Neuronal stem cell (in vitro differentiated cells): ENCODE measurements around the gene ZNF236.

Source experiments
- DNase-seq: peaks from one replicate; pipeline ENCODE4 v3.0.0-alpha.2; 2013; ENCODE audit warnings: low spot score
- H2AFZ ChIP-seq: one replicate; pipeline ENCODE4 v1.6.1; 2013; ENCODE audit warnings: mild to moderate bottlenecking, low read length, inconsistent platforms
- H2AK5ac ChIP-seq: 2 replicates; pipeline ENCODE4 v1.6.1; 2013; ENCODE audit warnings: low read depth, mild to moderate bottlenecking, inconsistent platforms, low read length, moderate library complexity, mixed read lengths
- H2BK120ac ChIP-seq: 2 replicates; pipeline ENCODE4 v1.6.1; 2013; ENCODE audit warnings: low read depth, mild to moderate bottlenecking, inconsistent platforms, low read length, moderate library complexity, mixed read lengths
- H2BK12ac ChIP-seq: one replicate; pipeline ENCODE4 v1.6.1; 2013; ENCODE audit warnings: low read length, inconsistent platforms
- H2BK15ac ChIP-seq: 2 replicates; pipeline ENCODE4 v1.6.1; 2013; ENCODE audit warnings: mild to moderate bottlenecking, low read length, inconsistent platforms, mixed read lengths
- H2BK5ac ChIP-seq: one replicate; pipeline ENCODE4 v1.6.1; 2013; ENCODE audit warnings: inconsistent platforms, mild to moderate bottlenecking, low read length, moderate library complexity
- H3K14ac ChIP-seq: one replicate; pipeline ENCODE4 v1.6.1; 2013; ENCODE audit warnings: low read length, inconsistent platforms
- H3K18ac ChIP-seq: 2 replicates; pipeline ENCODE4 v1.6.1; 2013; ENCODE audit warnings: low read length, inconsistent platforms
- H3K23ac ChIP-seq: 2 replicates; pipeline ENCODE4 v1.6.1; 2013; ENCODE audit warnings: low read depth, mild to moderate bottlenecking, mixed read lengths, low read length, inconsistent platforms; ENCODE audit not compliant: poor library complexity
- H3K27ac ChIP-seq: replicated peaks from 3 replicates; pipeline ENCODE4 v1.5.1; 2013; ENCODE audit warnings: low read length, inconsistent platforms
- H3K27me3 ChIP-seq, 3 experiments: 2 replicates each; pipeline ENCODE4 v1.6.1; 2013; ENCODE audit warnings: low read length in 3 of 3, mild to moderate bottlenecking in 2 of 3, inconsistent platforms in 1 of 3, low read depth in 1 of 3, mixed read lengths in 1 of 3, moderate library complexity in 1 of 3; ENCODE audit not compliant: control insufficient read depth in 3 of 3, insufficient read depth in 3 of 3
- H3K36me3 ChIP-seq, 2 donors: replicated peaks in 1 of 2; 2 replicates each; pipeline ENCODE4 v1.6.1; 2013; ENCODE audit warnings: low read length in 2 of 2; ENCODE audit not compliant: control insufficient read depth in 2 of 2, insufficient read depth in 2 of 2
- H3K4ac ChIP-seq: 2 replicates; pipeline ENCODE4 v1.6.1; 2013; ENCODE audit warnings: inconsistent platforms, mild to moderate bottlenecking, low read length, moderate library complexity
- H3K4me1 ChIP-seq, 2 donors: 1 replicate in 1 of 2; 2 replicates in 1 of 2; pipeline ENCODE4 v1.6.1; 2013; ENCODE audit warnings: low read length in 2 of 2, low read depth in 1 of 2; ENCODE audit not compliant: control insufficient read depth in 2 of 2, insufficient read depth in 1 of 2
- H3K4me2 ChIP-seq: one replicate; pipeline ENCODE4 v1.6.1; 2013; ENCODE audit warnings: mild to moderate bottlenecking, low read length, inconsistent platforms; ENCODE audit not compliant: insufficient read depth, poor library complexity, severe bottlenecking
- H3K4me3 ChIP-seq, 2 donors: 2 replicates each; pipeline ENCODE4 v1.5.1; 2013; ENCODE audit warnings: low read length in 2 of 2, mild to moderate bottlenecking in 2 of 2, inconsistent platforms in 1 of 2, moderate library complexity in 1 of 2
- H3K79me1 ChIP-seq: one replicate; pipeline ENCODE4 v1.6.1; 2013; ENCODE audit warnings: low read depth, mild to moderate bottlenecking, inconsistent platforms, low read length, moderate library complexity
- H3K9ac ChIP-seq: one replicate; pipeline ENCODE4 v1.6.1; 2013; ENCODE audit warnings: mild to moderate bottlenecking, low read depth, low read length, inconsistent platforms; ENCODE audit not compliant: poor library complexity
- H3K9me3 ChIP-seq, 2 donors: replicated peaks in 1 of 2; 2 replicates each; pipeline versions ENCODE3 to v1.6.1; 2013; ENCODE audit warnings: low read length in 2 of 2, mild to moderate bottlenecking in 2 of 2, inconsistent platforms in 1 of 2, low read depth in 1 of 2, mixed read lengths in 1 of 2, moderate library complexity in 1 of 2; ENCODE audit not compliant: control insufficient read depth in 2 of 2, insufficient read depth in 1 of 2
- H4K8ac ChIP-seq: one replicate; pipeline ENCODE4 v1.6.1; 2013; ENCODE audit warnings: low read depth, mild to moderate bottlenecking, inconsistent platforms, low read length, moderate library complexity
- H4K91ac ChIP-seq: one replicate; pipeline ENCODE4 v1.6.1; 2013; ENCODE audit warnings: low read length, low read depth, mild to moderate bottlenecking, inconsistent platforms; ENCODE audit not compliant: poor library complexity
- WGBS, 2 donors: extraction: QIAGEN DNeasy Blood & Tissue Kit; methylation state at CpG; one replicate each; pipeline ENCODE4 v1.1.7; 2013; ENCODE audit warnings: missing lambda C conversion rate in 2 of 2, mixed read lengths in 1 of 2; ENCODE audit not compliant: insufficient read length in 2 of 2, insufficient replicate concordance in 1 of 2; ENCODE audit errors: extremely low coverage in 2 of 2; 5-methylcytosine and 5-hydroxymethylcytosine counted together

ZNF236 gene

GRCh38 chr18:76835380-76835779, 13.0 kb downstream of the ZNF236 start:
- Histone ChIP-seq H3K27me3 (no peaks in the 10 kb centered on the region), H3K4ac (no peak overlapping the region), H3K36me3 (no peaks in the 10 kb centered on the region), H2BK120ac (no peak overlapping the region), H3K18ac (no peak overlapping the region), H2AK5ac (no peak overlapping the region), H3K9ac (no peak overlapping the region), H2BK5ac (no peak overlapping the region), H3K27ac (no peak overlapping the region), H3K9me3 (peaks cover 0 to 3% of the 10 kb centered on the region in 2 donors), H2AFZ (no peak overlapping the region), H2BK15ac (no peak overlapping the region), H4K91ac (no peak overlapping the region), H2BK12ac (no peak overlapping the region), H4K8ac (no peak overlapping the region), H3K4me1 (peaks cover 0 to 5% of the 10 kb centered on the region in 2 donors), H3K79me1 (peaks cover 1% of the 10 kb centered on the region), H3K4me2 (no peak overlapping the region), H3K4me3 (no peak overlapping the region), H3K14ac (no peak overlapping the region), H3K23ac (no peak overlapping the region)
- no peak for DNase-seq

- Histone ChIP-seq H3K23ac (no peak overlapping the region), H2BK12ac (no peak overlapping the region), H4K8ac (no peak overlapping the region), H3K27me3 (no peaks in the 10 kb centered on the region), H3K18ac (no peak overlapping the region), H2AFZ (no peak overlapping the region), H2AK5ac (no peak overlapping the region), H2BK120ac (no peak overlapping the region), H3K9me3 (peaks cover 0 to 2% of the 10 kb centered on the region in 2 donors), H3K4me1 (peaks cover 0 to 5% of the 10 kb centered on the region in 2 donors), H2BK15ac (no peak overlapping the region), H3K27ac (no peak overlapping the region), H3K4me3 (no peak overlapping the region), H3K14ac (no peak overlapping the region), H4K91ac (no peak overlapping the region), H3K9ac (no peak overlapping the region), H3K79me1 (peaks cover under 1% of the 10 kb centered on the region), H2BK5ac (no peak overlapping the region), H3K36me3 (no peaks in the 10 kb centered on the region), H3K4me2 (no peak overlapping the region), H3K4ac (no peak overlapping the region)
- no peak for DNase-seq
- no CpG with 5 or more reads among the region's 6 CpGs for whole genome bisulfite sequencing, 2 donors
Observed at GRCh38 chr18:76837071-76837470, 14.7 kb downstream of the ZNF236 start.

- WGBS, 2 donors, result no CpG with 5 or more reads among the region's 3 CpGs
- no peak overlapping the region for H3K4me3 ChIP-seq
Observed at GRCh38 chr18:76838182-76838581, 15.8 kb downstream of the ZNF236 start.

GRCh38 chr18:76839086-76839794, 16.9 kb downstream of the ZNF236 start:
- Histone ChIP-seq H4K91ac (no peak overlapping the region), H3K36me3 (no peaks in the 10 kb centered on the region), H3K4ac (no peak overlapping the region), H3K23ac (no peak overlapping the region), H3K79me1 (no peaks in the 10 kb centered on the region), H3K4me2 (no peak overlapping the region), H3K14ac (no peak overlapping the region), H3K18ac (no peak overlapping the region), H3K27ac (no peak overlapping the region), H3K4me3 (no peak overlapping the region), H2BK12ac (no peak overlapping the region), H3K9ac (no peak overlapping the region), H3K4me1 (peaks cover 1 to 5% of the 10 kb centered on the region in 2 donors), H2BK120ac (no peak overlapping the region), H2AFZ (no peak overlapping the region), H2AK5ac (no peak overlapping the region), H4K8ac (no peak overlapping the region), H3K27me3 (no peaks in the 10 kb centered on the region), H3K9me3 (no peaks in the 10 kb centered on the region), H2BK15ac (no peak overlapping the region), H2BK5ac (no peak overlapping the region)
- DNase-seq, result no peak
- WGBS, 2 donors, result no CpG with 5 or more reads among the region's 4 CpGs

More at GRCh38 chr18:76838182-76838581, 15.8 kb downstream of the ZNF236 start:
- Histone ChIP-seq H3K79me1 (no peaks in the 10 kb centered on the region), H2AK5ac (no peak overlapping the region), H3K9me3 (no peaks in the 10 kb centered on the region), H2BK12ac (no peak overlapping the region), H3K36me3 (no peaks in the 10 kb centered on the region), H3K4me1 (peaks cover 0 to 5% of the 10 kb centered on the region in 2 donors), H3K14ac (no peak overlapping the region), H3K18ac (no peak overlapping the region), H3K4ac (no peak overlapping the region), H3K9ac (no peak overlapping the region), H4K8ac (no peak overlapping the region), H3K27me3 (no peaks in the 10 kb centered on the region), H4K91ac (no peak overlapping the region), H2BK15ac (no peak overlapping the region), H2BK120ac (no peak overlapping the region), H3K23ac (no peak overlapping the region), H2BK5ac (no peak overlapping the region), H3K27ac (no peak overlapping the region), H3K4me2 (no peak overlapping the region), H2AFZ (no peak overlapping the region)
- DNase-seq, result no peak
